ENCODE results near the gene ENHO.

ENHO gene

GRCh38 chr9:34522971-34523797 is at the start of gene ENHO:
TSS of gene ENHO (minus strand) at chr9:34522990. CDS start at chr9:34521695, 1,295 bp downstream.
- peak; percentile 32 for DNase-seq

- no peak for DNase-seq
These were observed 49.3 kb upstream of the ENHO start for GRCh38 chr9:34572092-34572491.

- no peak for DNase-seq
These were observed 48.7 kb upstream of the ENHO start for GRCh38 chr9:34571481-34571810.

- DNase-seq = no peak
These were observed 48.2 kb upstream of the ENHO start for GRCh38 chr9:34570809-34571480.

GRCh38 chr9:34570376-34570775 is 47.6 kb upstream of the ENHO start:
- DNase-seq = no peak

GRCh38 chr9:34568774-34569173 is 46.0 kb upstream of the ENHO start:
- peak; percentile 44 for DNase-seq

- no peak for DNase-seq
These were observed 45.3 kb upstream of the ENHO start for GRCh38 chr9:34568133-34568532.

- DNase-seq = no peak
These were observed 44.2 kb upstream of the ENHO start for GRCh38 chr9:34566972-34567371.

GRCh38 chr9:34566322-34566721 is 43.5 kb upstream of the ENHO start:
- DNase-seq = no peak

- no peak for DNase-seq
These were observed 43.1 kb upstream of the ENHO start for GRCh38 chr9:34565856-34566255.

GRCh38 chr9:34564617-34565016 is 41.8 kb upstream of the ENHO start:
- no peak for DNase-seq

- no peak for DNase-seq
These were observed 40.5 kb upstream of the ENHO start for GRCh38 chr9:34563262-34563661.

GRCh38 chr9:34562135-34562745 is 39.5 kb upstream of the ENHO start:
- DNase-seq = no peak

- no peak for DNase-seq
These were observed 37.9 kb upstream of the ENHO start for GRCh38 chr9:34560599-34561214.

GRCh38 chr9:34559624-34560455 is 37.0 kb upstream of the ENHO start:
- DNase-seq = no peak

- no peak for DNase-seq
These were observed 36.3 kb upstream of the ENHO start for GRCh38 chr9:34558919-34559623.

GRCh38 chr9:34558364-34558763 is 35.6 kb upstream of the ENHO start:
- no peak for DNase-seq

GRCh38 chr9:34557426-34558321 is 34.9 kb upstream of the ENHO start:
- no peak for DNase-seq

- no peak for DNase-seq
These were observed 34.2 kb upstream of the ENHO start for GRCh38 chr9:34556949-34557348.

GRCh38 chr9:34555936-34556525 is 33.2 kb upstream of the ENHO start:
- DNase-seq = no peak

- DNase-seq = no peak
These were observed 32.7 kb upstream of the ENHO start for GRCh38 chr9:34555500-34555899.
